GM12865 (cell line): ENCODE data around the gene KCNE1.

Experiments used
- DNase-seq: peaks from one replicate; pipeline ENCODE4 v3.0.0; 2010; ENCODE audit warnings: low read depth
- H3K4me3 ChIP-seq: 2 replicates; pipeline ENCODE4 v1.5.1; 2011; ENCODE audit warnings: mild to moderate bottlenecking, low read depth, low read length, control low read depth
- TF ChIP-seq, protein P1 (sequence below): IDR thresholded peaks from 2 replicates; pipeline ENCODE4 v1.5.1; 2011; ENCODE audit warnings: low read length, control low read depth, low read depth, inconsistent platforms; ENCODE audit not compliant: insufficient read depth; ENCODE audit errors: missing control alignments

KCNE1 gene

GRCh38 chr21:34554227-34554626 lies 42.2 kb upstream of the KCNE1 start:
- TF ChIP-seq, protein P1, sequence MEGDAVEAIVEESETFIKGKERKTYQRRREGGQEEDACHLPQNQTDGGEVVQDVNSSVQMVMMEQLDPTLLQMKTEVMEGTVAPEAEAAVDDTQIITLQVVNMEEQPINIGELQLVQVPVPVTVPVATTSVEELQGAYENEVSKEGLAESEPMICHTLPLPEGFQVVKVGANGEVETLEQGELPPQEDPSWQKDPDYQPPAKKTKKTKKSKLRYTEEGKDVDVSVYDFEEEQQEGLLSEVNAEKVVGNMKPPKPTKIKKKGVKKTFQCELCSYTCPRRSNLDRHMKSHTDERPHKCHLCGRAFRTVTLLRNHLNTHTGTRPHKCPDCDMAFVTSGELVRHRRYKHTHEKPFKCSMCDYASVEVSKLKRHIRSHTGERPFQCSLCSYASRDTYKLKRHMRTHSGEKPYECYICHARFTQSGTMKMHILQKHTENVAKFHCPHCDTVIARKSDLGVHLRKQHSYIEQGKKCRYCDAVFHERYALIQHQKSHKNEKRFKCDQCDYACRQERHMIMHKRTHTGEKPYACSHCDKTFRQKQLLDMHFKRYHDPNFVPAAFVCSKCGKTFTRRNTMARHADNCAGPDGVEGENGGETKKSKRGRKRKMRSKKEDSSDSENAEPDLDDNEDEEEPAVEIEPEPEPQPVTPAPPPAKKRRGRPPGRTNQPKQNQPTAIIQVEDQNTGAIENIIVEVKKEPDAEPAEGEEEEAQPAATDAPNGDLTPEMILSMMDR, result no peak
- peak; percentile 19 for DNase-seq
- H3K4me3 ChIP-seq, result no peak overlapping the region

DNA sequence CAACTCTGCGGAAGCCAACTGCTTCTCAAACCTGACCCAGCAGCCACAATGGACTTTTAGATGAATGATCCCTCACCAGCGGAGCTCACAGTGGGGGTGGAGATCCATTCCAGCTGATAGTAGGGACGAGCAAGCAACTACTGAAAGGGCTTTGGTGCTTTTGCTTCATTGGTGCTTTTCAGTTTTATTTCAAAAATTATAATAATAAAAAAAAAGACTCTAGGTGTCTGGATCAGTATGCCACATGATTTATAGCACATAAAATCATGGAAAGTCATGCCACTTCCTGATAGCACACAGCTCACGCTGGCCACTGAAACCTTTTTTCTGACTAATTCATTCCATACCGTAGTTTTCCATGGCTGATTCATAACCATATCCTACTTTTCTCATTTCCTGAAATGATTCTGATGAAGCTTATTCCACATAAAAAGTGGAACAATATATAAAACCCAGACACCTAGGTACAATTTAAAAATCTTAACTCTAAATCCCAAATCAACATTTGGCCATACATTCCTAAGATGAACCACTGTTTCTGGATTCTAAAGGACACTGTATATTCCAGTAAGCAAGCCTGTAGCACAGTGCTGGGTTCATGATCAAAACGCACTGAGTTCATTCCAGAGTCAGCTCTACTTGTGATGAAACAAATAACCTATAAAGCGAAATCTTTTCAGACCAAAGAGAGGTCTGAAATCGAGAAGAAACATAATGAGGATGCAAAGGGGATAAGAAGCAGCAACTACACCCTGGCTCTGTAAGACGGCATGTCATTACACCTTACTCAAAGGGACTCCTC lies 41.3 kb upstream of the KCNE1 start:
- TF ChIP-seq, protein P1, result no peak
- no peak for DNase-seq
- H3K4me3 ChIP-seq, result no peak overlapping the region

DNA sequence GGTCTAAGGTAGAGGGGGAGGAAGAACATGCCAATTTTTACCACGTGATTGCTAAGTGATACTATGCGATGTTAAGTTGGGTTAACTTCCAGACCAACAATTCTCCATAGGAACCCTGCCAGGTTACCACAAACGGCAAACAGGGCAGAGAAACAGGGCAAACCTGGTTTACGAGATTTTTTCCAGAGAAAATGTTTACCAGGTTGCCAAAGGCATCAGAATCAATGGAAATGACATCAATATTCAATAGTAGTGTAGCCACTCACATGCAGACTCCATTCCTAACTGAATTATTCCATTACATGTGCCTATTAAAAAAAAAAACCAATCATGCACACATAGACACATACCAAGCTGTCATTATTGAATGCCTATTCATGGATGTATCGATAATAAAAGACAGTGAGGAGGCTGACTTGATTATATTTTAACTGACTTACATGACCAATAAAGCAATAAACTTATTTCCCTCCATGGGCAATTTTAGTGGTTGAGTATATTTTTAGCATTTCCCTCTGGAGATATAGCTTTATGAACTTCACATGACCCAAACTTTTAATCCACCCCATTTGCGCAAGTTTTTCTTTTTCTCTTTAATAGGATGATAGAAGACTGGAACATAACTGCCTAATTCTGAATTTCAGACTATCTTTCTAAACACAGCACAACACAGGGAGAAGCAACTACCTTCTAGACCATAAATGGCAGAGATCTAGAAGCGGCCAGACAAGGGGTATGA lies 40.5 kb upstream of the KCNE1 start:
- TF ChIP-seq, protein P1, result no peak
- no peak for DNase-seq
- no peak overlapping the region for H3K4me3 ChIP-seq

DNA sequence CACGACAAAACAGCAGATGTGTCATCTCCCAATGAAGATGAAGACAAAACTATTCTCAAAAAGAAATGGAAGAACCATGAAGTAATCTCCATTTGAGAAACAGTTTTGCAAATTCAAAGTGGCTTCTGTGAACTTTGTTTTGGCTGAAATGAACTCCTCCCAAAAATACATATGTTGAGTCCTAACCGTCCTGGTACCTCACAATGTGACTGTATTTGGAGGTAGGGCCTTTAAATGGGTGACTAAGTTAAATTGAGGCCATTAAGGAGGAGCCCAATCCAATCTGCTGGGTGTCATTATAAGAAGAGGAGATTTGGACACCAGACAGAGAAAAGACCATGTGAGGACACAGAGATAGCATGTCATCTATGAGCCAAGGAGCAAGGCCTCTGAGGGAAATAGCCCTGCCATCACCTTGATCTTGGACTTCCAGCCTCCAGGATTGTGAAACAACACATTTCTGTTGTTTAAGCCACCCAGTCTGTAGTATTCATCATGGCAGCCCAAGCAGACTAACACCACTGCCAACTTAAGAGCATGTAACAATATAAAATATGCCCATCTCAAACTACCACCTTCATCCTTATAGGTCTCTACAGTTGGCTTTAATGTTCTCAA lies 38.3 kb upstream of the KCNE1 start:
- no peak overlapping the region for H3K4me3 ChIP-seq
- TF ChIP-seq, protein P1, result no peak
- DNase-seq, result no peak

DNA sequence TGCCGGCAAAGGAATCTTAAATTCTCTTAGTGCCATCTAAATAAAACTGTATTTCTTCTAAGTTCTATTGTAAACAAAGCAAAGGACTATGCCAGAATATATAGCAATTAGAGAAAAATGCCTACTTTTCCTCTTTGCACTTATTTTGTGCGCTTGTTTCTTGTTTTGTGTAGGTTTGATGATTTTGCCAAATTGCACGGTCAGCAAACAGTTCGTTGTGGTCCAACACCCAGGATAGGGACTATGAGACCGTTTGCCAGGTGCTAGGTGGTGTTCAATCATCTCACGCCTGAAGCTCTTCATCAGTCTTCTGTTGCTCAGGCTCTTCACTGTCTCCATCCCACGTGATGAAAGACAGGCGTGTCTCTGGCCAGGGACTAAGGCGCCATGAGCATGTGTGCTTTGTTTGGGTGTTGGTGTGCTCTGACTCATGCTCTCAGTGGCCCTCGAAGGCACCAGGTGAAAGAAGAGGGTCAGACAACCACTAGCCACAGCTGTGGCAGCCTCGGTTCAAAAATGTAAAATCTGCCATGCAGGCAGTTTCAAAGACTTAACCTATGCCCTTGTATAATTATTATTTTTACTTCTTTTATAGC lies 36.9 kb upstream of the KCNE1 start:
- TF ChIP-seq, protein P1, result no peak
- DNase-seq, result no peak
- no peak overlapping the region for H3K4me3 ChIP-seq

DNA sequence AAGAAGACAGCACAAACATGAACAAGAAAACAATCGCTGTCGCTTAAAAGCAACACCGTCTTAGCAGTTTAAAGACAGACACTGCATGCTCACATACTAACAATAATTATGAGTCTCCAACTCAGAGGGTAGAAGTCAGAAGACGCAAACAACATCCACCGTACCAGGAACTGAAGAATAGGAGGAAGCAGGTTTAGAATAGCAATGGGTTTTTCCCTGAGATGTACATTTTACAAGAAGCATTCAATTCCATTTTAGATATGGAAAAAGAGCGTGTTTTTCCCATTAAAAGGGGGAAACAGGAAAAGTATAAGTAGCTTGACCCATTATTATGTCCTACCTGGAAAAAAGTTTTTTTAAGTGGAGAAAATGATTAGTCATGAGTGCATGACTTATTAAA lies 34.5 kb upstream of the KCNE1 start:
- DNase-seq, result no peak
- no peak overlapping the region for H3K4me3 ChIP-seq
- TF ChIP-seq, protein P1, result no peak
